ENCODE results near the gene SLC13A2. TPM values are rescaled to one million over a fixed set of nuclear protein-coding genes. Genes with fewer than 3 reads are reported as not detected.

The SLC13A2 gene
- total and polyA plus RNA-seq, 2 donors (not counting 3 experiments of a cell fraction or from before 2014, with no cell fraction given): not detected

DNA sequence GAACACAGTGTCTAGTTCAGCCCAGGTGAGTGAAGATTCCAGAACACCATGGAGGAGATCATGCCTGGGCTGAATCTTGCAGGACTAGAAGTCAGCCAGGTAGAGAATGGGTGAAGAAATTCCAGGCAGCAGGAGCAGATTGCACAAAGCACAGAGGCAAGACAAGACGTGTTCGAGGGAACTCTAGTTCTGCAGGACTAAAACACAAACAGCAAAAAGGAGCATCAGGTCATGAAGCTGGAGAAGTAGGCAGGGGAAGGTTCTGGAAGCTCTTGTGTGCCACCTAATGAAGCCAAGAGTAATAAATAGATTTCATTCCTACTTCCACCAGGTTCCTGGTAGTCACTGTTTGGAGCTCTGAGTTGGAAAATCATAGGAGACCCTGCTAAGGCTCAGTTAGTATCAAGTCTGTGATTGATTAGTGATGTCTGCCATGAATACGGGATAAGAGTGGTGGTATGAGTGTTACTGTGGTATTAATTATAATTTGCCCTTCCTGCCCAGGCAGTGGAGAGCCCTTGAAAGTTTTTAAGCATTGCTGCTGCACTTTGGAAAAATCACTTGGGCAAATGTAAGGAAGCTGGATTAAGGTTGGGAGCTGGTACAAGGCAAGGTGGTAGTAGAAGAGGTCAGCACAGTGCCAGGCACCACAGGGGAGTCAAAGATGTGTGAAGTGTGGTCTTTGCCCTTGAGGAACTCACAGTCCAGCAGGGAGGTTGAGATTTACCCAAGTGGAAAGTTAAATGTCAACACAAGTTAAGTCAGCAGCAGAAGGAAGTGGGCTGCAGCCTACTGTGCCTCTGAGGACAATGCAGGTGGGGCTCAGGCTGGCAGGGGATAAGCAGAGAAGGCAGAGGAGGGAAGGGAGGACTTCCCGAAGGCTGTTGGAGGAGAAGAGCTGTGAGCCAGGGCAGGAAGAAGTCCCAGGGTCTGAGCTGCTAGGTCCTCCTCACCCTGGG, 19.2 kb downstream of the SLC13A2 start:
- Histone ChIP-seq H3K9me1 (replicated peaks; ENCODE audit: control insufficient read depth, extremely low read depth, insufficient read depth, low read length) (no peaks in the 10 kb centered on the region), H3K27ac (ENCODE audit: insufficient read depth, low read depth, low read length) (no peak overlapping the region), H4K20me1 (replicated peaks; ENCODE audit: control insufficient read depth, extremely low read depth, insufficient read depth, low read length) (no peaks in the 10 kb centered on the region), H3K79me2 (ENCODE audit: control insufficient read depth, insufficient read depth, low read length) (no peaks in the 10 kb centered on the region), H3K9me3 (replicated peaks; ENCODE audit: control insufficient read depth, insufficient read depth, low read length) (no peaks in the 10 kb centered on the region), H3K9ac (replicated peaks; ENCODE audit: extremely low read depth, insufficient read depth, low read length) (no peak overlapping the region), H2AFZ (ENCODE audit: low read depth, low read length) (no peak overlapping the region), H3K36me3 (ENCODE audit: control insufficient read depth in 2 of 2, extremely low read depth in 1 of 2, insufficient read depth in 2 of 2, low read length in 2 of 2) (no peaks in the 10 kb centered on the region), H3K4me3 (replicated peaks in 1 of 3; ENCODE audit: insufficient read depth in 1 of 3, low read depth in 1 of 3, low read length in 3 of 3) (no peak overlapping the region), H3K4me1 (ENCODE audit: control insufficient read depth, extremely low read depth, insufficient read depth, low read length) (no peaks in the 10 kb centered on the region), H3K27me3 (ENCODE audit: control insufficient read depth in 2 of 2, insufficient read depth in 2 of 2, low read length in 2 of 2) (peaks cover 0 to 1% of the 10 kb centered on the region in 2 experiments), H3K4me2 (ENCODE audit: insufficient read depth, low read length) (no peak overlapping the region)
- DNase-seq (ENCODE audit: low read depth, low spot score) (no peak), FAIRE-seq (no peak)
- BruUV-seq (replicated peaks): no TSS peak
- ChIA-PET CTCF (interaction anchor here (1.7 to 4.2 kb wide), 2 partner anchors 11 to 119 kb away, joined by 9 to 64 read pairs; partner anchors contain the start of gene RSKR), POLR2A (no interaction called here)
- intact Hi-C loops (cut with micrococcal nuclease): no loop called here
- dilution Hi-C loops (cut with MboI; ENCODE audit: extremely low pct_ligation_motif_present, low sequenced_read_pairs): no loop called here
- TF ChIP-seq MYC (IDR thresholded peaks at IDR 0.05; ENCODE audit: low read depth, low read length) (no peak), GATA2 (IDR thresholded peaks at IDR 0.05; ENCODE audit: insufficient read depth, insufficient read length, low read depth, low read length) (no peak), FOS (IDR thresholded peaks at IDR 0.05; ENCODE audit: borderline replicate concordance, insufficient read depth, low read length) (no peak)

DNA sequence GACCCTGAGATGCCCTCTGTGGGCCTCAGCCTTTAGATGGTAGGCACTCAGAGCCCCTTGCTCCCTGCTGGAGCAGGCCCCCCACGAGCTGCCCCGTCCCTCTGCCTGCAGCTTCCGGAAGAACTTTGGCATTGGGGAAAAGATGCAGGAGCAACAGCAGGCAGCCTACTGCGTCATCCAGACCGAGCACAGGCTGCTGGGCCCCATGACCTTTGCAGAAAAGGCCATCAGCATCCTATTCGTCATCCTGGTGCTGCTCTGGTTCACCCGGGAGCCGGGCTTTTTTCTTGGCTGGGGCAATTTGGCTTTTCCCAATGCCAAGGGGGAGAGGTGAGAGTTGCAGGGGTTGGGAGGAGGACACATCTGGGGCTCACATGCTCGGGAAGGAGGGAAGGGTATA, 20.0 kb downstream of the SLC13A2 start:
- CTCF ChIA-PET: interaction anchor here (1.4 to 4.2 kb wide), 6 partner anchors 10 to 118 kb away, joined by 3 to 64 read pairs (median 12); partner anchors contain the start of gene RSKR

More for the DNA sequence above, 20.0 kb downstream of the SLC13A2 start:
- BruUV-seq (replicated peaks): no TSS peak
- H2AFZ ChIP-seq (ENCODE audit: low read depth, low read length): no peak overlapping the region
- no peaks in the 10 kb centered on the region for H4K20me1 ChIP-seq (replicated peaks; ENCODE audit: control insufficient read depth, extremely low read depth, insufficient read depth, low read length)
- DNase-seq (ENCODE audit: low read depth, low spot score) (no peak), FAIRE-seq (no peak)
- H3K9ac ChIP-seq (replicated peaks; ENCODE audit: extremely low read depth, insufficient read depth, low read length): no peak overlapping the region
- H3K27ac ChIP-seq (ENCODE audit: insufficient read depth, low read depth, low read length): no peak overlapping the region
- no peaks in the 10 kb centered on the region for H3K79me2 ChIP-seq (ENCODE audit: control insufficient read depth, insufficient read depth, low read length)
- H3K9me3 ChIP-seq (replicated peaks; ENCODE audit: control insufficient read depth, insufficient read depth, low read length): no peaks in the 10 kb centered on the region
- H3K9me1 ChIP-seq (replicated peaks; ENCODE audit: control insufficient read depth, extremely low read depth, insufficient read depth, low read length): no peaks in the 10 kb centered on the region
- no peak overlapping the region for H3K4me2 ChIP-seq (ENCODE audit: insufficient read depth, low read length)
- dilution Hi-C loops (cut with MboI; ENCODE audit: extremely low pct_ligation_motif_present, low sequenced_read_pairs) (no loop called here), intact Hi-C loops (cut with micrococcal nuclease) (no loop called here)
- no peak overlapping the region for H3K4me3 ChIP-seq (replicated peaks in 1 of 3; ENCODE audit: insufficient read depth in 1 of 3, low read depth in 1 of 3, low read length in 3 of 3)
- no peaks in the 10 kb centered on the region for H3K36me3 ChIP-seq (ENCODE audit: control insufficient read depth in 2 of 2, extremely low read depth in 1 of 2, insufficient read depth in 2 of 2, low read length in 2 of 2)
- POLR2A ChIA-PET: no interaction called here
- TF ChIP-seq GATA2 (IDR thresholded peaks at IDR 0.05; ENCODE audit: insufficient read depth, insufficient read length, low read depth, low read length) (no peak), JUN (IDR thresholded peaks at IDR 0.05; ENCODE audit: borderline replicate concordance, insufficient read depth, insufficient read length, low read depth) (no peak), EZH2 (IDR thresholded peaks at IDR 0.05; ENCODE audit: borderline replicate concordance, low read depth, low read length, severe bottlenecking) (no peak), MYC (IDR thresholded peaks at IDR 0.05; ENCODE audit: low read depth, low read length) (no peak)
- TF ChIP-seq, protein P1, sequence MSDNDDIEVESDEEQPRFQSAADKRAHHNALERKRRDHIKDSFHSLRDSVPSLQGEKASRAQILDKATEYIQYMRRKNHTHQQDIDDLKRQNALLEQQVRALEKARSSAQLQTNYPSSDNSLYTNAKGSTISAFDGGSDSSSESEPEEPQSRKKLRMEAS (IDR thresholded peaks at IDR 0.05; ENCODE audit: insufficient read depth, insufficient read length): no peak
- TF ChIP-seq, protein P2, sequence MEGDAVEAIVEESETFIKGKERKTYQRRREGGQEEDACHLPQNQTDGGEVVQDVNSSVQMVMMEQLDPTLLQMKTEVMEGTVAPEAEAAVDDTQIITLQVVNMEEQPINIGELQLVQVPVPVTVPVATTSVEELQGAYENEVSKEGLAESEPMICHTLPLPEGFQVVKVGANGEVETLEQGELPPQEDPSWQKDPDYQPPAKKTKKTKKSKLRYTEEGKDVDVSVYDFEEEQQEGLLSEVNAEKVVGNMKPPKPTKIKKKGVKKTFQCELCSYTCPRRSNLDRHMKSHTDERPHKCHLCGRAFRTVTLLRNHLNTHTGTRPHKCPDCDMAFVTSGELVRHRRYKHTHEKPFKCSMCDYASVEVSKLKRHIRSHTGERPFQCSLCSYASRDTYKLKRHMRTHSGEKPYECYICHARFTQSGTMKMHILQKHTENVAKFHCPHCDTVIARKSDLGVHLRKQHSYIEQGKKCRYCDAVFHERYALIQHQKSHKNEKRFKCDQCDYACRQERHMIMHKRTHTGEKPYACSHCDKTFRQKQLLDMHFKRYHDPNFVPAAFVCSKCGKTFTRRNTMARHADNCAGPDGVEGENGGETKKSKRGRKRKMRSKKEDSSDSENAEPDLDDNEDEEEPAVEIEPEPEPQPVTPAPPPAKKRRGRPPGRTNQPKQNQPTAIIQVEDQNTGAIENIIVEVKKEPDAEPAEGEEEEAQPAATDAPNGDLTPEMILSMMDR (IDR thresholded peaks at IDR 0.05; ENCODE audit: extremely low read depth in 1 of 2, insufficient read depth in 1 of 2, low read depth in 1 of 2, low read length in 2 of 2): no peak
- no peaks in the 10 kb centered on the region for H3K4me1 ChIP-seq (ENCODE audit: control insufficient read depth, extremely low read depth, insufficient read depth, low read length)
- H3K27me3 ChIP-seq (ENCODE audit: control insufficient read depth in 2 of 2, insufficient read depth in 2 of 2, low read length in 2 of 2): no peaks in the 10 kb centered on the region
